B cell (primary cell): ENCODE measurements around the gene MTX2. TPM values are rescaled to one million over a fixed set of nuclear protein-coding genes. Genes with fewer than 3 reads are reported as not detected.

Experiments used
- ATAC-seq: fragments of 200-7000 bp; cut with Tn5 transposase; one replicate; pipeline ENCODE4 v1.10.0; 2021; ENCODE audit warnings: low read depth, mild to moderate bottlenecking, moderate number of reproducible peaks, moderate library complexity
- CTCF ChIA-PET: fragments of 350-600 bp; sonication (Branson Sonifier 250); formaldehyde crosslinking; loops from one replicate; lab custom pipeline; 2021; ENCODE audit warnings: antibody characterized with exemption, inconsistent platforms; lab: Charles Lee
- POLR2A ChIA-PET: fragments of 350-600 bp; sonication (Branson Sonifier 250); formaldehyde crosslinking; loops from one replicate; lab custom pipeline; 2021; ENCODE audit warnings: antibody characterized with exemption; lab: Charles Lee
- DNase-seq: peaks from one replicate; pipeline ENCODE4 v3.0.0; 2013
- H2AFZ ChIP-seq: 2 replicates; pipeline ENCODE4 v1.6.1; 2012; ENCODE audit warnings: mild to moderate bottlenecking, low read depth, low read length; ENCODE audit not compliant: insufficient read depth, poor library complexity, severe bottlenecking
- H3K27ac ChIP-seq, 2 donors: 1 replicate in 1 of 2; 2 replicates in 1 of 2; pipeline ENCODE4 v1.5.1; 2012 to 2013; ENCODE audit warnings: low read length in 2 of 2, mild to moderate bottlenecking in 2 of 2, moderate library complexity in 1 of 2
- H3K27me3 ChIP-seq, 4 experiments: fragments of 200-600 bp in 1 of 4; sonication (generic) in 1 of 4; replicated peaks in 1 of 4; 1 replicate in 2 of 4; 2 replicates in 2 of 4; pipeline versions ENCODE4 v1.6.1 to v1.7.0; 2013 to 2016; ENCODE audit warnings: low read length in 3 of 4, mild to moderate bottlenecking in 2 of 4, mixed read lengths in 1 of 4, moderate library complexity in 1 of 4; ENCODE audit not compliant: insufficient read depth in 4 of 4, control insufficient read depth in 3 of 4; ENCODE audit errors: control extremely low read depth in 1 of 4
- H3K36me3 ChIP-seq, 2 experiments: replicated peaks in 1 of 2; 1 replicate in 1 of 2; 2 replicates in 1 of 2; pipeline versions ENCODE4 v1.6.1 to v1.7.1; 2013; ENCODE audit warnings: low read length in 1 of 2; ENCODE audit not compliant: insufficient read depth in 2 of 2, control insufficient read depth in 1 of 2; ENCODE audit errors: control extremely low read depth in 1 of 2, extremely low read depth in 1 of 2
- H3K4me1 ChIP-seq, 2 donors: fragments of 200-600 bp in 1 of 2; sonication (generic) in 1 of 2; 1 replicate in 1 of 2; 2 replicates in 1 of 2; pipeline versions ENCODE4 v1.5.1 to v1.6.1; 2013 to 2017; ENCODE audit warnings: low read length in 2 of 2; ENCODE audit not compliant: control insufficient read depth in 2 of 2, insufficient read depth in 2 of 2
- H3K4me2 ChIP-seq: replicated peaks from 2 replicates; pipeline ENCODE3; 2012; ENCODE audit warnings: mild to moderate bottlenecking, low read depth, low read length; ENCODE audit not compliant: poor library complexity, severe bottlenecking
- H3K4me3 ChIP-seq, 5 experiments: fragments of 200-600 bp in 1 of 5; sonication (generic) in 1 of 5; 1 replicate in 3 of 5; 2 replicates in 2 of 5; pipeline versions ENCODE4 v1.5.1 to v1.7.0; 2011 to 2016; ENCODE audit warnings: low read length in 4 of 5, mild to moderate bottlenecking in 4 of 5, low read depth in 2 of 5, control low read depth in 1 of 5, moderate library complexity in 1 of 5; ENCODE audit not compliant: insufficient read depth in 1 of 5; ENCODE audit errors: control extremely low read depth in 1 of 5, extremely low read depth in 1 of 5
- H3K79me2 ChIP-seq: fragments of 200-600 bp; sonication (generic); one replicate; pipeline ENCODE4 v1.6.0; 2016; ENCODE audit warnings: low read length; ENCODE audit not compliant: control insufficient read depth, insufficient read depth
- H3K9ac ChIP-seq: fragments of 200-600 bp; sonication (generic); 2 replicates; pipeline ENCODE4 v1.6.1; 2017; ENCODE audit warnings: mild to moderate bottlenecking, low read length, moderate library complexity
- H3K9me3 ChIP-seq, 3 donors: one replicate each; pipeline versions ENCODE4 v1.6.1 to v1.7.1; 2013; ENCODE audit warnings: low read length in 2 of 3; ENCODE audit not compliant: control insufficient read depth in 2 of 3, insufficient read depth in 1 of 3; ENCODE audit errors: control extremely low read depth in 1 of 3
- H4K20me1 ChIP-seq: 2 replicates; pipeline ENCODE4 v1.6.0; 2012; ENCODE audit warnings: mild to moderate bottlenecking, low read length; ENCODE audit not compliant: insufficient read depth, control insufficient read depth, poor library complexity, severe bottlenecking
- H3K27ac Mint-ChIP-seq: one replicate; pipeline ENCODE4 v1.8.0; 2021; ENCODE audit warnings: mixed read lengths
- H3K27me3 Mint-ChIP-seq: one replicate; pipeline ENCODE4 v1.8.0; 2021; ENCODE audit warnings: mixed read lengths
- H3K4me1 Mint-ChIP-seq: one replicate; pipeline ENCODE4 v1.8.0; 2021; ENCODE audit warnings: mixed read lengths
- H3K4me3 Mint-ChIP-seq: one replicate; pipeline ENCODE4 v1.8.0; 2021; ENCODE audit warnings: mixed read lengths
- H3K9me3 Mint-ChIP-seq: one replicate; pipeline ENCODE4 v1.8.0; 2022; ENCODE audit warnings: mixed read lengths; ENCODE audit not compliant: insufficient read depth
- CTCF ChIP-seq: fragments of 200-600 bp; IDR thresholded peaks from one replicate; pipeline ENCODE4 v1.8.0; 2022; ENCODE audit warnings: antibody characterized with exemption, mild to moderate bottlenecking
- EZH2 ChIP-seq: IDR thresholded peaks from 2 replicates; pipeline ENCODE4 v1.6.1; 2012; ENCODE audit warnings: borderline replicate concordance, low read depth, mild to moderate bottlenecking, moderate library complexity, low read length; ENCODE audit not compliant: insufficient read depth, poor library complexity, severe bottlenecking
- WGBS: methylation state at CpG from one replicate; pipeline ENCODE4 v1.1.5; 2013; ENCODE audit warnings: missing lambda C conversion rate; ENCODE audit not compliant: insufficient coverage; 5-methylcytosine and 5-hydroxymethylcytosine counted together
- intact Hi-C: fragments of 100-400 bp; cut with micrococcal nuclease; formaldehyde crosslinking; loops from one replicate; pipeline ENCODE4 v1.10.0; 2022
- polyA plus RNA-seq: library from polyadenylated mRNA; depleted of rRNA; stranded (reverse); fragments of >200 nt; gene quantifications from 2 replicates; pipeline ENCODE4 v1.2.3, GENCODE V29; 2012
- total RNA-seq, 2 donors: library from RNA; stranded (reverse); fragments of 120-200 nt in 1 of 2; gene quantifications; 1 replicate in 1 of 2; 2 replicates in 1 of 2; pipeline versions ENCODE4 v1.2.3 to v1.2.4, GENCODE V29; 2013 to 2022

Gene MTX2
- total and polyA plus RNA-seq, 2 donors (not counting 1 experiment from before 2014, with no cell fraction given): 11.2 to 11.5 TPM

GRCh38 chr2:176364273-176364977, 95.2 kb downstream of the MTX2 start:
- Histone ChIP-seq H4K20me1 (no peaks in the 10 kb centered on the region), H3K27me3 (peaks cover 0 to 4% (median 2%) of the 10 kb centered on the region in 4 experiments), H3K79me2 (no peaks in the 10 kb centered on the region), H3K4me2 (no peak overlapping the region), H3K4me1 (no peaks in the 10 kb centered on the region), H3K27ac (no peak overlapping the region), H2AFZ (no peak overlapping the region), H3K36me3 (no peaks in the 10 kb centered on the region), H3K4me3 (no peak overlapping the region), H3K9me3 (no peaks in the 10 kb centered on the region), H3K9ac (no peak overlapping the region)
- ChIA-PET POLR2A (no interaction called here), CTCF (no interaction called here)
- peaks cover 3% of the 10 kb centered on the region for H3K9me3 Mint-ChIP-seq
- WGBS: no CpG with 5 or more reads among the region's 3 CpGs
- ATAC-seq: no peak
- no peak overlapping the region for H3K27ac Mint-ChIP-seq
- no peak overlapping the region for H3K4me3 Mint-ChIP-seq
- H3K27me3 Mint-ChIP-seq: peaks cover 15% of the 10 kb centered on the region
- no peaks in the 10 kb centered on the region for H3K4me1 Mint-ChIP-seq
- no peak for DNase-seq
- intact Hi-C loops: no loop called here
- no peak for TF ChIP-seq EZH2
- no peak for TF ChIP-seq CTCF

- intact Hi-C loops: no loop called here
- H3K4me3 ChIP-seq: no peak overlapping the region
- peaks cover 0 to 3% (median 0%) of the 10 kb centered on the region in 4 experiments for H3K27me3 ChIP-seq
- H3K79me2 ChIP-seq: no peaks in the 10 kb centered on the region
- ChIA-PET POLR2A (no interaction called here), CTCF (no interaction called here)
- H3K27ac ChIP-seq: no peak overlapping the region
- DNase-seq (no peak), ATAC-seq (no peak)
- H3K9ac ChIP-seq: no peak overlapping the region
- Mint-ChIP-seq H3K27ac (no peak overlapping the region), H3K9me3 (peaks cover 3% of the 10 kb centered on the region), H3K4me3 (no peak overlapping the region), H3K27me3 (peaks cover 11% of the 10 kb centered on the region), H3K4me1 (no peaks in the 10 kb centered on the region)
- H3K4me1 ChIP-seq: no peaks in the 10 kb centered on the region
- H2AFZ ChIP-seq: no peak overlapping the region
- H3K9me3 ChIP-seq: no peaks in the 10 kb centered on the region
- no peak overlapping the region for H3K4me2 ChIP-seq
- TF ChIP-seq CTCF: no peak
- no peak for TF ChIP-seq EZH2
- 57% methylated on average over 1 of the region's 1 CpG for WGBS
- no peaks in the 10 kb centered on the region for H4K20me1 ChIP-seq
- no peaks in the 10 kb centered on the region for H3K36me3 ChIP-seq
Observed at GRCh38 chr2:176368349-176368748, 99.1 kb downstream of the MTX2 start.
